ENCODE data around the gene TNFRSF18. TPM values are rescaled to one million over a fixed set of nuclear protein-coding genes. Genes with fewer than 3 reads are reported as not detected.

Gene TNFRSF18
- total and polyA plus RNA-seq, 10 of the 15 experiments (the other 5 are each of a cell fraction or from before 2014, with no cell fraction given): 0.18 to 7.5 (median 1.5) TPM; not detected in 1

DNA sequence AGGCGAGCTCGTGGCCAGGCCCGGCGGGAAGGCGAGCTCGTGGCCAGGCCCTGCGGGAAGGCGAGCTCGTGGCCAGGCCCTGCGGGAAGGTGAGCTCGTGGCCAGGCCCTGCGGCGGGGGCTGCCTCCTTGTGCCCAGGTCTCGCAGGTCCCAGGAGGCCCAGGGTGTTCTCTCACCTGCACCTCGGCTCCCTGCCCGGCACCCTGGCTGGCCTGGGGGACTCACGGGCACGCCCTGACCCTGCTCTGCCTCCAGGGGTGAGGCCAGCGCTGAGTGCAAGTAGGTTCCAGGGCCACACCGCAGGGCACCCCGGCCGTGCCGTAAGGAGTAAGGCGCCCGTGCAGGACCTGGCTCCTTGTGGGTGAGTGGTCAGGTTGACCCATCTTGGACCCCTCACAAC is 21.0 kb upstream of the TNFRSF18 start (continued):
- TF ChIP-seq, protein P1, sequence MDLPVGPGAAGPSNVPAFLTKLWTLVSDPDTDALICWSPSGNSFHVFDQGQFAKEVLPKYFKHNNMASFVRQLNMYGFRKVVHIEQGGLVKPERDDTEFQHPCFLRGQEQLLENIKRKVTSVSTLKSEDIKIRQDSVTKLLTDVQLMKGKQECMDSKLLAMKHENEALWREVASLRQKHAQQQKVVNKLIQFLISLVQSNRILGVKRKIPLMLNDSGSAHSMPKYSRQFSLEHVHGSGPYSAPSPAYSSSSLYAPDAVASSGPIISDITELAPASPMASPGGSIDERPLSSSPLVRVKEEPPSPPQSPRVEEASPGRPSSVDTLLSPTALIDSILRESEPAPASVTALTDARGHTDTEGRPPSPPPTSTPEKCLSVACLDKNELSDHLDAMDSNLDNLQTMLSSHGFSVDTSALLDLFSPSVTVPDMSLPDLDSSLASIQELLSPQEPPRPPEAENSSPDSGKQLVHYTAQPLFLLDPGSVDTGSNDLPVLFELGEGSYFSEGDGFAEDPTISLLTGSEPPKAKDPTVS (IDR thresholded peaks at IDR 0.05; ENCODE audit: low read depth, low read length): no peak

DNA sequence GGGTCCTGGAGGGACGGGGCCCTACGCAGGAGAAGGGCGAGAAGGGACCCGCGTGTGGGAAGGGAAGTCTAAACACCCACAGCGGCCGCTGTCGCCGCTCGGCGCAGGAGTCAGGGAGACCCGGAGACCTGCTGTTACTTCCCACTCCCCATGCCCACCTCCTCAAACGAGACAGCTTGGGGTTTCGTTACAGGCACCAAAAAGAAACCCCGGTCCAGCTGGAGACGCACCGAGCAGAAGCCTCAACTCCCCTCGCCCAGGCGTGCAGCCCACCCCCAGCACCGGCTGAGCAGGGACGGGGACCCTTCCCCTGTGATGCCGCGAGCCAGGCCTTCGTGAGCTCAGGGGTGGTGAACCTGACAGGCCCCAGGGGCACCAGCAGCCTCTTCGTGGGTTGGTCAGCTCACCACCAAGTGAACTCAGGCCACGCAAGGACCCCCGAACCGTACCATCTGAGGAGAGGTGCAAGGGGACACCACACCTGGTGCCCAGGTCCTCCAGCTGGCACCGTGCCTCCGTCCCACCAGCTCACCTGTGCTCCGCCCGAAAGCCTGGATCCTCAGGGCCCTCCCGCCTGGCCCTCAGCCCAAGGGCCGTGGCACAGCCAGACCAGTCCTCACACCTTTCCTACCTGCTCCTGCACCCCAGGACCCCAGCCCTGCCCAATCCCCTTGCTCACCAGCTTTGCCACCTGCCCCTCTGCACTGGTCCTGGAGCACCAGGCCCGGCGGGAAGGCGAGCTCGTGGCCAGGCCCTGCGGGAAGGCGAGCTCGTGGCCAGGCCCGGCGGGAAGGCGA is 20.4 kb upstream of the TNFRSF18 start:
- ChIA-PET POLR2A (no interaction called here), RAD21 (ENCODE audit: unreplicated experiment) (no interaction called here), CTCF (interaction anchor here (1.2 kb wide), 1 partner anchor 104 kb away, joined by 5 read pairs; no protein-coding TSS in a partner anchor), SMC1A (ENCODE audit: uncharacterized antibody, unreplicated experiment) (no interaction called here)
- ATAC-seq (no peak), FAIRE-seq (no peak), DNase-seq (ENCODE audit: low read depth, low spot score) (no peak)
- Histone ChIP-seq H3K4me3 (no peak overlapping the region), H3K4me1 (ENCODE audit: control insufficient read depth, insufficient read depth, low read length) (peaks cover 4% of the 10 kb centered on the region), H3K36me3 (ENCODE audit: control insufficient read depth in 2 of 2, insufficient read depth in 2 of 2, low read length in 1 of 2) (peaks cover 5 to 42% of the 10 kb centered on the region in 2 experiments; a peak in 3 of 4 replicates), H3K27ac (ENCODE audit: control insufficient read depth, insufficient read depth) (no peak overlapping the region), H3K27me3 (replicated peaks in 1 of 2; ENCODE audit: control insufficient read depth in 2 of 2, insufficient read depth in 2 of 2, low read length in 1 of 2) (no peaks in the 10 kb centered on the region), H4K20me1 (ENCODE audit: control insufficient read depth, insufficient read depth) (no peaks in the 10 kb centered on the region), H3K9ac (ENCODE audit: control insufficient read depth, insufficient read depth, low read length) (no peak overlapping the region), H3K79me2 (ENCODE audit: control insufficient read depth, insufficient read depth, low read length) (peaks cover 42% of the 10 kb centered on the region), H3K4me2 (ENCODE audit: control insufficient read depth, insufficient read depth) (no peak overlapping the region), H3K9me3 (replicated peaks; ENCODE audit: control insufficient read depth, insufficient read depth, low read length) (no peaks in the 10 kb centered on the region), H2AFZ (ENCODE audit: control insufficient read depth, low read depth, low read length) (no peak overlapping the region)
- intact Hi-C loops (cut with micrococcal nuclease; ENCODE audit: unreplicated experiment): no loop called here
- in situ Hi-C loops (cut with MboI): no loop called here
- 96% methylated on average over 40 of the region's 44 CpGs for WGBS (ENCODE audit: insufficient coverage, insufficient replicate concordance, low lambda C conversion rate, missing lambda C conversion rate)
- BruUV-seq (replicated peaks): no TSS peak
- TF ChIP-seq, protein P2, sequence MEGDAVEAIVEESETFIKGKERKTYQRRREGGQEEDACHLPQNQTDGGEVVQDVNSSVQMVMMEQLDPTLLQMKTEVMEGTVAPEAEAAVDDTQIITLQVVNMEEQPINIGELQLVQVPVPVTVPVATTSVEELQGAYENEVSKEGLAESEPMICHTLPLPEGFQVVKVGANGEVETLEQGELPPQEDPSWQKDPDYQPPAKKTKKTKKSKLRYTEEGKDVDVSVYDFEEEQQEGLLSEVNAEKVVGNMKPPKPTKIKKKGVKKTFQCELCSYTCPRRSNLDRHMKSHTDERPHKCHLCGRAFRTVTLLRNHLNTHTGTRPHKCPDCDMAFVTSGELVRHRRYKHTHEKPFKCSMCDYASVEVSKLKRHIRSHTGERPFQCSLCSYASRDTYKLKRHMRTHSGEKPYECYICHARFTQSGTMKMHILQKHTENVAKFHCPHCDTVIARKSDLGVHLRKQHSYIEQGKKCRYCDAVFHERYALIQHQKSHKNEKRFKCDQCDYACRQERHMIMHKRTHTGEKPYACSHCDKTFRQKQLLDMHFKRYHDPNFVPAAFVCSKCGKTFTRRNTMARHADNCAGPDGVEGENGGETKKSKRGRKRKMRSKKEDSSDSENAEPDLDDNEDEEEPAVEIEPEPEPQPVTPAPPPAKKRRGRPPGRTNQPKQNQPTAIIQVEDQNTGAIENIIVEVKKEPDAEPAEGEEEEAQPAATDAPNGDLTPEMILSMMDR (IDR thresholded peaks at IDR 0.05 in 2 of 3, conservative IDR thresholded peaks at IDR 0.05 in 1 of 3; ENCODE audit: control insufficient read depth in 2 of 3, extremely low read depth in 1 of 3, insufficient read depth in 1 of 3, low read depth in 3 of 3, low read length in 3 of 3): no peak
- no peak for TF ChIP-seq FOXK2 (IDR thresholded peaks at IDR 0.05)
- TF ChIP-seq, protein P3, sequence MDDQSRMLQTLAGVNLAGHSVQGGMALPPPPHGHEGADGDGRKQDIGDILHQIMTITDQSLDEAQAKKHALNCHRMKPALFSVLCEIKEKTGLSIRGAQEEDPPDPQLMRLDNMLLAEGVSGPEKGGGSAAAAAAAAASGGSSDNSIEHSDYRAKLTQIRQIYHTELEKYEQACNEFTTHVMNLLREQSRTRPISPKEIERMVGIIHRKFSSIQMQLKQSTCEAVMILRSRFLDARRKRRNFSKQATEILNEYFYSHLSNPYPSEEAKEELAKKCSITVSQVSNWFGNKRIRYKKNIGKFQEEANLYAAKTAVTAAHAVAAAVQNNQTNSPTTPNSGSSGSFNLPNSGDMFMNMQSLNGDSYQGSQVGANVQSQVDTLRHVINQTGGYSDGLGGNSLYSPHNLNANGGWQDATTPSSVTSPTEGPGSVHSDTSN (IDR thresholded peaks at IDR 0.05; ENCODE audit: insufficient replicate concordance, low read depth, low read length): no peak
- TF ChIP-seq IKZF2 (IDR thresholded peaks at IDR 0.05): no peak
- no peak for TF ChIP-seq RELA (IDR thresholded peaks at IDR 0.05; ENCODE audit: borderline replicate concordance, partially characterized antibody)
- TF ChIP-seq CBX5 (IDR thresholded peaks at IDR 0.05; ENCODE audit: low read depth): no peak
- no peak for TF ChIP-seq SUZ12 (IDR thresholded peaks at IDR 0.05; ENCODE audit: unreplicated experiment)
- TF ChIP-seq, protein P4, sequence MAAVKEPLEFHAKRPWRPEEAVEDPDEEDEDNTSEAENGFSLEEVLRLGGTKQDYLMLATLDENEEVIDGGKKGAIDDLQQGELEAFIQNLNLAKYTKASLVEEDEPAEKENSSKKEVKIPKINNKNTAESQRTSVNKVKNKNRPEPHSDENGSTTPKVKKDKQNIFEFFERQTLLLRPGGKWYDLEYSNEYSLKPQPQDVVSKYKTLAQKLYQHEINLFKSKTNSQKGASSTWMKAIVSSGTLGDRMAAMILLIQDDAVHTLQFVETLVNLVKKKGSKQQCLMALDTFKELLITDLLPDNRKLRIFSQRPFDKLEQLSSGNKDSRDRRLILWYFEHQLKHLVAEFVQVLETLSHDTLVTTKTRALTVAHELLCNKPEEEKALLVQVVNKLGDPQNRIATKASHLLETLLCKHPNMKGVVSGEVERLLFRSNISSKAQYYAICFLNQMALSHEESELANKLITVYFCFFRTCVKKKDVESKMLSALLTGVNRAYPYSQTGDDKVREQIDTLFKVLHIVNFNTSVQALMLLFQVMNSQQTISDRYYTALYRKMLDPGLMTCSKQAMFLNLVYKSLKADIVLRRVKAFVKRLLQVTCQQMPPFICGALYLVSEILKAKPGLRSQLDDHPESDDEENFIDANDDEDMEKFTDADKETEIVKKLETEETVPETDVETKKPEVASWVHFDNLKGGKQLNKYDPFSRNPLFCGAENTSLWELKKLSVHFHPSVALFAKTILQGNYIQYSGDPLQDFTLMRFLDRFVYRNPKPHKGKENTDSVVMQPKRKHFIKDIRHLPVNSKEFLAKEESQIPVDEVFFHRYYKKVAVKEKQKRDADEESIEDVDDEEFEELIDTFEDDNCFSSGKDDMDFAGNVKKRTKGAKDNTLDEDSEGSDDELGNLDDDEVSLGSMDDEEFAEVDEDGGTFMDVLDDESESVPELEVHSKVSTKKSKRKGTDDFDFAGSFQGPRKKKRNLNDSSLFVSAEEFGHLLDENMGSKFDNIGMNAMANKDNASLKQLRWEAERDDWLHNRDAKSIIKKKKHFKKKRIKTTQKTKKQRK (IDR thresholded peaks at IDR 0.05; ENCODE audit: low read depth, low read length): no peak
- TF ChIP-seq, protein P5, sequence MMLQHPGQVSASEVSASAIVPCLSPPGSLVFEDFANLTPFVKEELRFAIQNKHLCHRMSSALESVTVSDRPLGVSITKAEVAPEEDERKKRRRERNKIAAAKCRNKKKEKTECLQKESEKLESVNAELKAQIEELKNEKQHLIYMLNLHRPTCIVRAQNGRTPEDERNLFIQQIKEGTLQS (IDR thresholded peaks at IDR 0.05; ENCODE audit: borderline replicate concordance, extremely low read depth, low read depth, low read length): no peak
- TF ChIP-seq ZNF274 (IDR thresholded peaks at IDR 0.05; ENCODE audit: insufficient read depth, insufficient read length): no peak
